Astrocyte of the cerebellum (primary cell): ENCODE results near the gene NPDC1.
"Not testable (repeated sequence)": the region's sequence is repeated elsewhere in the genome, so short reads cannot be mapped to it uniquely, and the experiment has no call there.

ENCODE experiments used
- DNase-seq: peaks from one replicate; pipeline ENCODE4 v3.0.0-alpha.2; 2011; ENCODE audit warnings: low read depth
- H3K4me3 ChIP-seq: 2 replicates; pipeline ENCODE4 v1.5.1; 2011; ENCODE audit warnings: mild to moderate bottlenecking, low read depth, low read length, moderate library complexity
- CTCF ChIP-seq: IDR thresholded peaks from 2 replicates; pipeline ENCODE4 v1.5.1; 2012; ENCODE audit warnings: low read length, low read depth, moderate library complexity, mild to moderate bottlenecking; ENCODE audit errors: missing control alignments
- in situ Hi-C: cut with HindIII; loops from 2 replicates; pipeline ENCODE4 v1.10.0; 2017; ENCODE audit warnings: low sequenced_read_pairs

The NPDC1 gene

DNA sequence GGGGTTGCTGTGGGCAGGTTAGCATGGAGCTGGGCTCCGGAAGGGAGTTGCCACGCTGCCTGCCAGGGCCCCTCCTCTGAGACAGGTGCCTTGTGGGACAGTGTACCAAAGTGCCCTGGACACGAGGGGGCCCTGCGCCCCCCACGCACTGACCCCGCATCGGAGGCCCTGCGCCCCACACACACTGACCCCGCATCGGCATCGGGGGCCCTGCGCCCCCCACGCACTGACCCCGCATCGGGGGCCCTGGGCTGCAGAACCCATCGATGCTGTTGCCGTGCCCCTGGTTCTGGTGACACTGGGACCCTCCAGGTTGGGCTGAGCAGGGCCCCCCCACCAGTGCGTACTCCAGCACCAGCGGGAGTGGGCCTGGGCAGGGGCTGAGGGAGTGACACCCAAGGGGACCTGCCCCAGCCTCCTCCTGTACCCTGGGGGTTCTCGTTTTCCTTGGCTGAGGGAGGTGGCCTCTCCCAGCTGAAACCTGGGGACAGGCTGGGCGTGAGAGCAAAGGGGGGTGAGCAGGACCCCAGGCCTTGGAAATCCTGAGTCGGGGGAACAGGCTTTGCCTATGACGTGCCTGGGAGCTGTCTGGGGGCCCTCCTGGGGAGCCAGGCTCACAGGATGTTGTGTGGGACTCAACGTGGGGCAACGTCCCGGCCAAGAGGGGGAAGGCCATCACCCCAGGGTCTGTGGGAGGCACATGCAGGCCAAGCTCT, 17.5 kb upstream of the NPDC1 start:
- TF ChIP-seq CTCF = no peak
- in situ Hi-C loops = no loop called here
- no peak overlapping the region for H3K4me3 ChIP-seq
- no peak for DNase-seq

GRCh38 chr9:137062798-137063197, 16.8 kb upstream of the NPDC1 start:
- DNase-seq = not testable (repeated sequence)

DNA sequence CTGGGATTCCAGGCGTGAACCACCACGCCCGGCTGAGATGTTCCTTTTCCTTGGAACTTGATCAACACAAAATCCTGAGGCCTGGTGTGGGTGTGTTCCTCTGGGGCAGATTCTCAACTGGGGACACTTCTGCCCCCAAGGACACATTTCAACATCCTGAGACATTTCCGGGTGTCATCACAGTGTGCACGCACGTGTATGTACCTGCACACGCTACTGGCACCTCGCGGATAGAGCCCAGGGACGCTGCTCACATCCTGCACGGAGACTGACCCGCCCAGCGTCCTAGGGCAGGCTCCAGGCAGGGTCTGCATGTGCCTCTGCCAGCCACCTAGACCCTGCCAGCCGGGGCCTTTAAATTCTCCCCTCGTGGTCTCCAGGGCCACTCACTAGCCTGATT, 16.4 kb upstream of the NPDC1 start:
- in situ Hi-C loops = no loop called here
- no peak for TF ChIP-seq CTCF
- H3K4me3 ChIP-seq = no peak overlapping the region
- no peak for DNase-seq

More at GRCh38 chr9:137062798-137063197, 16.8 kb upstream of the NPDC1 start:
- H3K4me3 ChIP-seq, in situ Hi-C loops: not testable (repeated sequence)

- in situ Hi-C loops = no loop called here
- DNase-seq = no peak
- no peak for TF ChIP-seq CTCF
Observed at GRCh38 chr9:137058521-137059234, 12.7 kb upstream of the NPDC1 start.

GRCh38 chr9:137057545-137057944, 11.6 kb upstream of the NPDC1 start:
- DNase-seq = no peak
- in situ Hi-C loops = no loop called here
- TF ChIP-seq CTCF = no peak
- no peak overlapping the region for H3K4me3 ChIP-seq

More at GRCh38 chr9:137058521-137059234, 12.7 kb upstream of the NPDC1 start:
- H3K4me3 ChIP-seq = no peak overlapping the region

DNA sequence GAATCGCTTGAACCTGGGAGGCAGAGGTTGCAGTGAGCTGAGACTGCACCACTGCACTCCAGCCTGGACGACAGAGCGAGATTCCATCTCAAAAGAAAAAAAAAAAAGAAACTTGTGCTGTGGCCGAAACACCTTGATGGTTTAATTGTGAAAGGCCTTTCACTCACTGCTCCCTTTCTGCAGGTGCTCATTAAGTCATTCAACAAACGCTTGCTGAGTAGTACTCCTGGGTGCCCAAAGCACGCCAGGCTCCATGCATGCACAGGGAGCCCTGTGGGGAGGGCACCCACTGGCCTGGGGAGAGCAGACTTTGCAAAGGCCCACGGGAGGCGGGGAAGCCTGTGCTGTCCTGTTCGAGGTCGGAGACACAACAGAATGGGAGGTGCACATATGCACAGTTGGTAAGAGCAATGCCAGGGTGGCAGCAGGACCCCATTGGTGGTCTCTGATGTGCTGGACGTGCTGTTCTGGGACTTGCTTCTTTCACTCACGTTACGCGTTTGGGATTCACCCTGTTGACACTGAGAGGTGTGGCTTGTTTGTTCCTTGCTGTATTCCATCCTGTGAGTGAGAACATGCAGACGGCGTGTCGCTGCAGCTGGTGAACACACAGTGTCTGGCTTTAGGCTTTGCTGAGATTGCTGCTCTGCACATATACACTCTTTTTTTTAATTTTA, 10.9 kb upstream of the NPDC1 start:
- no peak for DNase-seq
- in situ Hi-C loops = no loop called here
- H3K4me3 ChIP-seq = no peak overlapping the region
- no peak for TF ChIP-seq CTCF
